Activated CD8-positive, alpha-beta memory T cell treated with anti-CD3 and anti-CD28 coated beads for 48 hours (primary cell): ENCODE results near the gene HS1BP3.

Source experiments
- DNase-seq, 3 experiments: peaks; one replicate each; pipeline ENCODE4 v3.0.0-alpha.2; 2020; ENCODE audit warnings: low read depth in 2 of 3, low spot score in 2 of 3

HS1BP3 gene

GRCh38 chr2:20588918-20589871, 61.7 kb downstream of the HS1BP3 start:
- DNase-seq, result no peak

- DNase-seq, result no peak
Observed at GRCh38 chr2:20585710-20586594, 64.9 kb downstream of the HS1BP3 start.

DNA sequence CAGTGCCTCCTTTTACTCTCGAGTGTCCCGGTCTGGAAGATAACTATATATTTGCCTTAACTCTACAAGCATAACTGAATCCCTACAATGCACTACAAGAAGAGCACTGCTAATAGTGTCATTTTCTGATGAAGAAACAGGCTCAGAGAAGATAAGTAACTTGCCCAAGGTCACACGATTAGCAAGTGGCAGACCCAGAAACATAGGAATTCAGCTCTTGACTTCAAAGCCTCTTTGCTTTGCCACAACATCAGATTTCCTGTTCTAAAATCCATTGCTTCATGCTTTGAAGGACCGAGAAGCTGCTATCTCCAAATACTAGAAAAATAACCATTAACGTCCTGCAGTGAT, 65.6 kb downstream of the HS1BP3 start:
- no peak for DNase-seq

GRCh38 chr2:20584399-20585358, 66.2 kb downstream of the HS1BP3 start:
- no peak for DNase-seq

- DNase-seq, result no peak
Observed at GRCh38 chr2:20584045-20584398, 66.9 kb downstream of the HS1BP3 start.

GRCh38 chr2:20583425-20583881, 67.4 kb downstream of the HS1BP3 start:
- no peak for DNase-seq

GRCh38 chr2:20582600-20583221, 68.2 kb downstream of the HS1BP3 start:
- DNase-seq, result no peak

DNA sequence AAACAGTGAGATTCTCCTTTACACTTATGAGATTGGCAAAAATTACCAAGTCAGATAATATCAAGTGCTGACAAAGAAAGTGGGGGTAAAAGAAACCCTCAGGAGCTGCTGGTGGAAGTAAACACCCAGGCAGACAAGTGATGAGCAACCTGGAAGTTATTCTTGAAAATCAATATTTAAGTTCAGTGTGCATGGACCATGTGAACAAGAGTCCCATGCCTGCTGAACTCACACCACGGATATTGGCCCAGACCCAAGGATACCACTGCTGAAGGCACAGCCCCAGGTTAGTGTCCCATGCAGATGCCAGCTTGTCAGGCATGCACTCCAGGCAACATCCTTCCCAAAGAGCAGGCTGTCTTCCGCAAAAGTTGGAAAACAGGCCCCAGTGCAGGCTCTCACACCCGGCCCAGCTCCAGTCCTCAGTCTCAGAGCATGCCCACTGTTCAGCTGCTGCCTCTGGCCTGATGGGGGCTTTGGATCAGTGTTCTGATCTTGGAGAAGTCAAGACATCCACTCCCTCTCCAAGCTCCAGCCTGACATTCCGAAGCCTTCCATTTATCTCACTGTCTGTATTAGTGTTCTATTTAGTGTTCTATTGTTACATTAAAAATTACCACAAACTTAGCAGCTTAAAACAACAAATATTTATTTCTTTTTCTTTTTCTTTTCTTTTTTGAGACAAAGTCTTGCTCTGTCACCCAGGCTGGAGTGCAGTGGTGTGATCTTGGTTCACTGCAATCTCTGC, 70.0 kb downstream of the HS1BP3 start:
- DNase-seq, result no peak

DNA sequence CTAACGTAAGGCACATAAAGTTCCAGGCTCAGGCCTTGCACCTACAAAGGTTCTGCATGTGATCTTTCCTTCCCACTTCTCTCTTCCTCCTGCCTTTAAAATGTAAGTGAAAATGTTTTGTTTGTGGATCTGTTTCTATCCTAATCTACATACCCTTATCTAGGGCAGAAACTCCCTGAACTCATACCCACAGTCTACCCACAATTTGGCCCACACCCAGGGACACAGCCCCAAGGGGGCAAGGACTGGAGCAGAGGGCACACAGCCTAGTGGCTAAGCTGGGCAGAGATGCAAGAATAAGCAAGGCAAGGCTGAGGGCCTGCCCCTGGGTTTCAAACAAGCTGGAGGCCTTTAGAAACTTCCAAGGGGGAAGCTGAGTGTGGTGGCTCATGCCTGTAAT, 71.0 kb downstream of the HS1BP3 start:
- DNase-seq, result no peak

- no peak for DNase-seq
Observed at GRCh38 chr2:20578895-20579825, 71.7 kb downstream of the HS1BP3 start.

- DNase-seq, result no peak
Observed at GRCh38 chr2:20578266-20578894, 72.5 kb downstream of the HS1BP3 start.

DNA sequence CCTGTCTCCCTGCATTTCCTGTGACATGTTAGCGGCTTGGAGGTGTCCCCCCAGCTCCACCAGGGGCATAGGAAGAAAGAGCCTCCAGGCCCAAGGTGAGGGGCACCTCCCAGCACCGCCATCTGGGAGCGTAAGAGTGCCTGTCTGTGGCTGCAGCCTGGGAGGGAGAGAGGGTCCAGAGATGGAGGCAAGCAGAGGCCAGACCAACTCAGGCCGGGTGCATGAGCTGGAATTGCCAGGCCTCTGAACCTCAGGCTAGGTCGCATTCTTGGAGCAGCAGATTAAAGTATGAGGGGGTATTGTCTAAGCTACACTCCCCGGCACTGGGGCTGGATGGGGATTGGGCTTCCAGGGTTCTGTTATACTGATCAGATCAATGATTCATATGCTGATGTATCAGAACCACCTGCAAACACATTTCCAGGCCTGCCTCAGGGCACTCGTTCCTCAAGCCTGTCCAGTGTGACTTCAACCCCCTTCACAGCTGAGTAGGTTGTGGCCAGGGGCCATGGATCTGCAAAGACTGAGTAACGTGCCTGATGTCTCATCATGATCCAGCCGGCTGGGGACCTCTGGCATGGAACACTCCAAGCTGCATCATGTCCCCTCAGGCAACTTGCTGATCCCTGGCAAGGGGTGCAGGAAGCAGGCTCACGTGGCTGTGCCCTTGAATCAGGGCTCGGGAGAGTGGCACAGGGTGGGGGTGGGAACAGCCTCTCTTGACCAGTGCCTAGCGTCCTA, 73.2 kb downstream of the HS1BP3 start:
- DNase-seq, result no peak

GRCh38 chr2:20576598-20577115, 74.2 kb downstream of the HS1BP3 start:
- no peak for DNase-seq

GRCh38 chr2:20575935-20576597, 74.8 kb downstream of the HS1BP3 start:
- no peak for DNase-seq

GRCh38 chr2:20575414-20575813, 75.5 kb downstream of the HS1BP3 start:
- no peak for DNase-seq

GRCh38 chr2:20574930-20575329, 76.0 kb downstream of the HS1BP3 start:
- DNase-seq, result no peak

GRCh38 chr2:20574423-20574911, 76.4 kb downstream of the HS1BP3 start:
- no peak for DNase-seq
